Mesenchymal stem cell (in vitro differentiated cells and primary cell): ENCODE measurements around the gene PPP1R12B.

ENCODE experiments used
- DNase-seq: peaks from one replicate; pipeline ENCODE4 v3.0.0-alpha.2; 2013
- H2AFZ ChIP-seq: one replicate; pipeline ENCODE4 v1.6.1; 2013; ENCODE audit warnings: low read depth, mild to moderate bottlenecking, control low read depth, inconsistent platforms, low read length, moderate library complexity
- H2AK5ac ChIP-seq: 2 replicates; pipeline ENCODE4 v1.6.1; 2013; ENCODE audit warnings: low read length, moderate library complexity, mild to moderate bottlenecking, inconsistent platforms; ENCODE audit not compliant: severe bottlenecking
- H2BK120ac ChIP-seq: one replicate; pipeline ENCODE4 v1.6.1; 2013; ENCODE audit warnings: low read depth, mild to moderate bottlenecking, inconsistent platforms, low read length, moderate library complexity
- H2BK12ac ChIP-seq, 2 experiments: one replicate each; pipeline ENCODE4 v1.6.1; 2013; ENCODE audit warnings: inconsistent platforms in 2 of 2, low read length in 2 of 2, mild to moderate bottlenecking in 2 of 2, moderate library complexity in 2 of 2, control low read depth in 1 of 2
- H2BK15ac ChIP-seq: one replicate; pipeline ENCODE4 v1.6.1; 2013; ENCODE audit warnings: mild to moderate bottlenecking, low read depth, inconsistent platforms; ENCODE audit not compliant: poor library complexity, severe bottlenecking
- H2BK5ac ChIP-seq: 2 replicates; pipeline ENCODE4 v1.6.1; 2013; ENCODE audit warnings: low read depth, mild to moderate bottlenecking, low read length, control low read depth, inconsistent platforms; ENCODE audit not compliant: poor library complexity, severe bottlenecking
- H3K14ac ChIP-seq, 2 experiments: one replicate each; pipeline ENCODE4 v1.6.1; 2013; ENCODE audit warnings: inconsistent platforms in 2 of 2, low read length in 2 of 2, control low read depth in 1 of 2, mild to moderate bottlenecking in 1 of 2, moderate library complexity in 1 of 2
- H3K18ac ChIP-seq, 2 experiments: one replicate each; pipeline ENCODE4 v1.6.1; 2013; ENCODE audit warnings: inconsistent platforms in 2 of 2, low read length in 2 of 2, control low read depth in 1 of 2, low read depth in 1 of 2, mild to moderate bottlenecking in 1 of 2
- H3K23ac ChIP-seq, 2 experiments: one replicate each; pipeline ENCODE4 v1.6.1; 2013; ENCODE audit warnings: inconsistent platforms in 2 of 2, low read length in 2 of 2, mild to moderate bottlenecking in 2 of 2, moderate library complexity in 2 of 2, control low read depth in 1 of 2
- H3K27ac ChIP-seq: 2 replicates; pipeline ENCODE4 v1.5.1; 2013; ENCODE audit warnings: mild to moderate bottlenecking, moderate library complexity, low read length, control low read depth, inconsistent platforms; ENCODE audit not compliant: poor library complexity, severe bottlenecking
- H3K27me3 ChIP-seq, 2 experiments: 2 replicates each; pipeline versions ENCODE4 v1.6.1 to v1.7.0; 2013; ENCODE audit warnings: low read length in 2 of 2, mild to moderate bottlenecking in 2 of 2, moderate library complexity in 2 of 2, control low read depth in 1 of 2, inconsistent platforms in 1 of 2; ENCODE audit not compliant: control insufficient read depth in 1 of 2, insufficient read depth in 1 of 2
- H3K36me3 ChIP-seq, 2 experiments: 2 replicates each; pipeline versions ENCODE4 v1.6.1 to v1.7.0; 2013; ENCODE audit warnings: low read length in 2 of 2, control low read depth in 1 of 2, inconsistent platforms in 1 of 2, low read depth in 1 of 2, mild to moderate bottlenecking in 1 of 2; ENCODE audit not compliant: insufficient read depth in 2 of 2, control insufficient read depth in 1 of 2
- H3K4ac ChIP-seq, 2 experiments: one replicate each; pipeline ENCODE4 v1.6.1; 2013; ENCODE audit warnings: inconsistent platforms in 2 of 2, low read length in 2 of 2, mild to moderate bottlenecking in 2 of 2, moderate library complexity in 2 of 2, control low read depth in 1 of 2, low read depth in 1 of 2
- H3K4me1 ChIP-seq: 2 replicates; pipeline ENCODE4 v1.6.1; 2013; ENCODE audit warnings: low read depth, low read length, control low read depth; ENCODE audit not compliant: control insufficient read depth, insufficient read depth
- H3K4me2 ChIP-seq: 2 replicates; pipeline ENCODE4 v1.6.1; 2013; ENCODE audit warnings: low read length, mild to moderate bottlenecking, inconsistent platforms; ENCODE audit not compliant: poor library complexity, severe bottlenecking
- H3K4me3 ChIP-seq, 2 experiments: 2 replicates each; pipeline versions ENCODE4 v1.5.1 to v1.7.0; 2013; ENCODE audit warnings: low read length in 2 of 2, mild to moderate bottlenecking in 2 of 2, control low read depth in 1 of 2, low read depth in 1 of 2; ENCODE audit not compliant: insufficient read depth in 1 of 2
- H3K79me1 ChIP-seq: replicated peaks from 2 replicates; pipeline ENCODE4 v1.6.1; 2013; ENCODE audit warnings: mild to moderate bottlenecking, control low read depth, low read length, inconsistent platforms; ENCODE audit not compliant: poor library complexity, severe bottlenecking
- H3K9ac ChIP-seq: 2 replicates; pipeline ENCODE4 v1.7.0; 2013; ENCODE audit warnings: mild to moderate bottlenecking, low read length, moderate library complexity
- H3K9me3 ChIP-seq: 2 replicates; pipeline ENCODE4 v1.7.0; 2013; ENCODE audit warnings: mild to moderate bottlenecking, low read length; ENCODE audit not compliant: control insufficient read depth
- H4K8ac ChIP-seq: one replicate; pipeline ENCODE4 v1.6.1; 2013; ENCODE audit warnings: inconsistent platforms, mild to moderate bottlenecking, low read length, moderate library complexity
- H4K91ac ChIP-seq: one replicate; pipeline ENCODE4 v1.6.1; 2013; ENCODE audit warnings: mild to moderate bottlenecking, low read length, inconsistent platforms
- WGBS: methylation state at CpG from one replicate; pipeline ENCODE4 v1.1.7; 2013; ENCODE audit warnings: mixed read lengths; 5-methylcytosine and 5-hydroxymethylcytosine counted together

Gene PPP1R12B

GRCh38 chr1:202561726-202562443, 213.4 kb downstream of the PPP1R12B start:
- Histone ChIP-seq H3K18ac (no peak overlapping the region), H2BK5ac (no peak overlapping the region), H2AK5ac (no peak overlapping the region), H3K23ac (no peak overlapping the region), H4K8ac (no peak overlapping the region), H3K4me2 (no peak overlapping the region), H2AFZ (no peak overlapping the region), H2BK15ac (no peak overlapping the region), H3K36me3 (no peaks in the 10 kb centered on the region), H3K79me1 (peaks cover 1% of the 10 kb centered on the region), H3K4ac (no peak overlapping the region), H3K27me3 (no peaks in the 10 kb centered on the region), H3K14ac (no peak overlapping the region), H3K27ac (no peak overlapping the region), H2BK12ac (no peak overlapping the region), H3K4me3 (no peak overlapping the region), H3K4me1 (peaks cover 4% of the 10 kb centered on the region), H3K9me3 (no peaks in the 10 kb centered on the region), H4K91ac (no peak overlapping the region), H2BK120ac (no peak overlapping the region), H3K9ac (no peak overlapping the region)
- DNase-seq = no peak
- 92% methylated on average over 2 of the region's 2 CpGs for WGBS

GRCh38 chr1:202562444-202563060, 214.1 kb downstream of the PPP1R12B start:
- no peak overlapping the region for H4K8ac ChIP-seq
- no peak overlapping the region for H3K27ac ChIP-seq
- no peak overlapping the region for H2AK5ac ChIP-seq
- H3K4me3 ChIP-seq = no peak overlapping the region
- H3K4me1 ChIP-seq = peaks cover 4% of the 10 kb centered on the region
- no peak overlapping the region for H2BK15ac ChIP-seq
- no peak overlapping the region for H2BK120ac ChIP-seq
- DNase-seq = no peak
- no peaks in the 10 kb centered on the region for H3K27me3 ChIP-seq
- no peak overlapping the region for H4K91ac ChIP-seq
- H3K36me3 ChIP-seq = no peaks in the 10 kb centered on the region
- H3K9ac ChIP-seq = peak overlapping the region; percentile 1
- 95% methylated on average over 5 of the region's 13 CpGs for WGBS
- no peak overlapping the region for H2AFZ ChIP-seq
- no peak overlapping the region for H2BK5ac ChIP-seq
- H3K9me3 ChIP-seq = no peaks in the 10 kb centered on the region
- H3K14ac ChIP-seq = no peak overlapping the region
- H2BK12ac ChIP-seq = no peak overlapping the region
- no peaks in the 10 kb centered on the region for H3K79me1 ChIP-seq
- H3K4ac ChIP-seq = no peak overlapping the region
- H3K18ac ChIP-seq = no peak overlapping the region
- H3K4me2 ChIP-seq = no peak overlapping the region
- H3K23ac ChIP-seq = no peak overlapping the region

- H3K4me3 ChIP-seq = no peak overlapping the region
- no peak overlapping the region for H3K18ac ChIP-seq
- H3K27ac ChIP-seq = no peak overlapping the region
- H3K23ac ChIP-seq = no peak overlapping the region
- H2AK5ac ChIP-seq = no peak overlapping the region
- no peak overlapping the region for H2BK12ac ChIP-seq
- no peak overlapping the region for H3K9ac ChIP-seq
- 78% methylated on average over 1 of the region's 1 CpG for WGBS
- peaks cover 6% of the 10 kb centered on the region for H3K4me1 ChIP-seq
- no peaks in the 10 kb centered on the region for H3K27me3 ChIP-seq
- no peak overlapping the region for H3K4ac ChIP-seq
- no peak overlapping the region for H2AFZ ChIP-seq
- H2BK5ac ChIP-seq = no peak overlapping the region
- no peak overlapping the region for H2BK15ac ChIP-seq
- H4K91ac ChIP-seq = no peak overlapping the region
- H3K9me3 ChIP-seq = no peaks in the 10 kb centered on the region
- no peak for DNase-seq
- H3K4me2 ChIP-seq = no peak overlapping the region
- no peaks in the 10 kb centered on the region for H3K79me1 ChIP-seq
- H3K14ac ChIP-seq = no peak overlapping the region
- H4K8ac ChIP-seq = no peak overlapping the region
- peaks cover 0 to 3% of the 10 kb centered on the region in 2 experiments for H3K36me3 ChIP-seq
- H2BK120ac ChIP-seq = no peak overlapping the region
These were observed 215.3 kb downstream of the PPP1R12B start for GRCh38 chr1:202563818-202564217.

- H3K4me2 ChIP-seq = no peak overlapping the region
These were observed 216.5 kb downstream of the PPP1R12B start for GRCh38 chr1:202564958-202565495.

More at GRCh38 chr1:202564958-202565495, 216.5 kb downstream of the PPP1R12B start:
- Histone ChIP-seq H3K4me3 (no peak overlapping the region), H3K14ac (no peak overlapping the region), H2BK15ac (no peak overlapping the region), H3K23ac (no peak overlapping the region), H3K9ac (no peak overlapping the region), H2AK5ac (no peak overlapping the region), H3K27ac (no peak overlapping the region), H3K27me3 (no peaks in the 10 kb centered on the region), H3K18ac (no peak overlapping the region), H2BK120ac (no peak overlapping the region), H3K4me1 (peaks cover 8% of the 10 kb centered on the region), H2BK5ac (no peak overlapping the region), H3K79me1 (no peaks in the 10 kb centered on the region), H3K9me3 (no peaks in the 10 kb centered on the region), H2AFZ (no peak overlapping the region), H4K8ac (no peak overlapping the region), H3K4ac (no peak overlapping the region), H4K91ac (no peak overlapping the region), H2BK12ac (no peak overlapping the region), H3K36me3 (peaks cover 0 to 3% of the 10 kb centered on the region in 2 experiments)
- no peak for DNase-seq
- WGBS = 88% methylated on average over 2 of the region's 2 CpGs
